RWPE2 (cell line): Measurements from ENCODE around the gene ABHD17C.

Experiments used
- ATAC-seq: fragments of 200-7000 bp; cut with Tn5 transposase; 3 replicates; pipeline ENCODE4 v1.9.1; 2021; ENCODE audit warnings: low read depth
- DNase-seq: peaks from one replicate; pipeline ENCODE4 v3.0.0-alpha.2; 2020; ENCODE audit warnings: low spot score
- H3K27ac ChIP-seq: fragments of 450-650 bp; 2 replicates; pipeline ENCODE4 v1.5.1; 2017; ENCODE audit warnings: mild to moderate bottlenecking; ENCODE audit not compliant: poor library complexity, severe bottlenecking
- H3K27me3 ChIP-seq: fragments of 250-450 bp; sonication (Bioruptor Pico); 2 replicates; pipeline ENCODE4 v1.5.1; 2021; ENCODE audit warnings: mild to moderate bottlenecking, moderate library complexity; ENCODE audit not compliant: insufficient read depth, poor library complexity, severe bottlenecking
- H3K36me3 ChIP-seq: fragments of 250-450 bp; sonication (Bioruptor Pico); 2 replicates; pipeline ENCODE4 v1.5.1; 2020; ENCODE audit warnings: low read depth, mild to moderate bottlenecking, moderate library complexity
- H3K4me1 ChIP-seq: fragments of 250-450 bp; sonication (Bioruptor Pico); 2 replicates; pipeline ENCODE4 v1.5.1; 2021; ENCODE audit warnings: mild to moderate bottlenecking, moderate library complexity; ENCODE audit not compliant: insufficient read depth, poor library complexity, severe bottlenecking
- H3K4me3 ChIP-seq: fragments of 250-450 bp; sonication (Bioruptor Pico); 2 replicates; pipeline ENCODE4 v1.5.1; 2021; ENCODE audit warnings: mild to moderate bottlenecking, moderate library complexity; ENCODE audit not compliant: severe bottlenecking
- H3K9me3 ChIP-seq: fragments of 250-450 bp; sonication (Bioruptor Pico); 2 replicates; pipeline ENCODE4 v1.5.1; 2021; ENCODE audit warnings: mild to moderate bottlenecking, moderate library complexity; ENCODE audit not compliant: severe bottlenecking
- TF ChIP-seq, protein P1 (sequence below): fragments of 450-650 bp; IDR thresholded peaks from one replicate; pipeline ENCODE4 v1.5.1; 2017; ENCODE audit warnings: mild to moderate bottlenecking, moderate library complexity; ENCODE audit not compliant: poor library complexity, severe bottlenecking

Gene ABHD17C

DNA sequence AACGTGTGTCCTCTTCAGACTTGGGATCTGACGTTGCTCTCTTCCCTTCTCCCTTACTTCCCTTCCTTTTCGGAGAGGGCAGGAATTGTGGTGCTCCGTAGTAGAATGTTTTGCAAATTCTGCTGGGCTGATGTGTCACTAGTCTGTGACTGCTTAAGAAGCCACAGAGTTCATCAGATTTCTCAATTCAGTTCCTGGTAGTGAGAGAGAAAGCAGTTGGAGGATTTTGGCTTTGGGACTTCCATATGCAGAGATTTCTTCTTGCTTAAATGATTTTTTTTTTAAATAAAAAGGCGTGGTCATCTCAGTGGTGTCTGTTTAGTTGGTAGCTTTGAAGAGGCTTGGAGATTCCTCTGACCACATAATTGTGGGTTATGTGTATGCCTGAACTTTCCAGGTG, 94.2 kb downstream of the ABHD17C start:
- Histone ChIP-seq H3K4me3 (no peak overlapping the region), H3K9me3 (no peaks in the 10 kb centered on the region), H3K4me1 (peaks cover 6% of the 10 kb centered on the region), H3K27ac (no peak overlapping the region), H3K36me3 (no peaks in the 10 kb centered on the region), H3K27me3 (no peaks in the 10 kb centered on the region)
- no peak for DNase-seq
- ATAC-seq = no peak
- TF ChIP-seq, protein P1, sequence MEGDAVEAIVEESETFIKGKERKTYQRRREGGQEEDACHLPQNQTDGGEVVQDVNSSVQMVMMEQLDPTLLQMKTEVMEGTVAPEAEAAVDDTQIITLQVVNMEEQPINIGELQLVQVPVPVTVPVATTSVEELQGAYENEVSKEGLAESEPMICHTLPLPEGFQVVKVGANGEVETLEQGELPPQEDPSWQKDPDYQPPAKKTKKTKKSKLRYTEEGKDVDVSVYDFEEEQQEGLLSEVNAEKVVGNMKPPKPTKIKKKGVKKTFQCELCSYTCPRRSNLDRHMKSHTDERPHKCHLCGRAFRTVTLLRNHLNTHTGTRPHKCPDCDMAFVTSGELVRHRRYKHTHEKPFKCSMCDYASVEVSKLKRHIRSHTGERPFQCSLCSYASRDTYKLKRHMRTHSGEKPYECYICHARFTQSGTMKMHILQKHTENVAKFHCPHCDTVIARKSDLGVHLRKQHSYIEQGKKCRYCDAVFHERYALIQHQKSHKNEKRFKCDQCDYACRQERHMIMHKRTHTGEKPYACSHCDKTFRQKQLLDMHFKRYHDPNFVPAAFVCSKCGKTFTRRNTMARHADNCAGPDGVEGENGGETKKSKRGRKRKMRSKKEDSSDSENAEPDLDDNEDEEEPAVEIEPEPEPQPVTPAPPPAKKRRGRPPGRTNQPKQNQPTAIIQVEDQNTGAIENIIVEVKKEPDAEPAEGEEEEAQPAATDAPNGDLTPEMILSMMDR = no peak

DNA sequence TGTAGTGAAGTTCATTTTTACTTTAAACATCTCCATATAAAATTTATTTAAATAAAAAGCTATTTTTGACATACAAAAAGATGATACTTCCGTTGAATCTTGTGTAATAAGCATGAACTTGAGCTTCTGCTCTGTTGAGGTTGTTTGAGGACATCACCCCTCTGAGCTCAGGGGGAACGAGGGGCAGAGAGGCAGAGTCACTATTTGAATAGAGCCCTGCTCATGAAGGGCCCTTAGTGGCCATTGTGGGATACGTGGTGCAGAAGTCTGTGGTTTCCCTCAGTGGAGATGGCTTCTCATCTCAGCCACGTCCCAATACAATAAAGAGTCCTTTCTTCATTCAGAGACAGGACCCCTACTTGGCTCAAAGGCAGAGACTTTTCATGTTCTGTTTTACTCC, 94.7 kb downstream of the ABHD17C start:
- H3K27me3 ChIP-seq = no peaks in the 10 kb centered on the region
- ATAC-seq = no peak

DNA sequence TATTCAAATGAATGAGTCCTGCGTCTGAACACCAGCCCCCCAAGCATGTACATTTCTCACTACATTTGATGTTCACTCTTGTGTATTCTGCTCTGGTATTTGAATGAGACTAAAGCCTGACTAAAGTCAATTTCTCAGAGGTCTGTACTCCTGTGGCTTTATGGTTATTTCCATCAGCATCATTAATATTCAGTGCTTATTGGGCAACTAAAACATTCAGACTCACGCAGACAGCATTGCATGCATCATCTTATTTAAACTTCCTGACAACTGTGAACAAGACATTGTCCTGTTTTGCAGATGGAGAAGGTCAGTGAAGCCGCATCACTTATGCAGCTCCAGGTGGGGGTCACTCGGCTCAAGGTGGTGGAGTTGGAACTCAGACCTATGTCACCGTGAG, 95.1 kb downstream of the ABHD17C start:
- H3K4me1 ChIP-seq = peaks cover 6% of the 10 kb centered on the region
- no peak for DNase-seq
- no peak overlapping the region for H3K4me3 ChIP-seq
- no peaks in the 10 kb centered on the region for H3K27me3 ChIP-seq
- no peaks in the 10 kb centered on the region for H3K9me3 ChIP-seq
- ATAC-seq = no peak
- no peak overlapping the region for H3K27ac ChIP-seq
- TF ChIP-seq, protein P1 = no peak
- no peaks in the 10 kb centered on the region for H3K36me3 ChIP-seq

More for the DNA sequence above, 94.7 kb downstream of the ABHD17C start:
- no peaks in the 10 kb centered on the region for H3K9me3 ChIP-seq
- H3K27ac ChIP-seq = no peak overlapping the region
- no peaks in the 10 kb centered on the region for H3K36me3 ChIP-seq
- no peak overlapping the region for H3K4me3 ChIP-seq
- DNase-seq = no peak
- H3K4me1 ChIP-seq = peaks cover 6% of the 10 kb centered on the region
- TF ChIP-seq, protein P1 = no peak

DNA sequence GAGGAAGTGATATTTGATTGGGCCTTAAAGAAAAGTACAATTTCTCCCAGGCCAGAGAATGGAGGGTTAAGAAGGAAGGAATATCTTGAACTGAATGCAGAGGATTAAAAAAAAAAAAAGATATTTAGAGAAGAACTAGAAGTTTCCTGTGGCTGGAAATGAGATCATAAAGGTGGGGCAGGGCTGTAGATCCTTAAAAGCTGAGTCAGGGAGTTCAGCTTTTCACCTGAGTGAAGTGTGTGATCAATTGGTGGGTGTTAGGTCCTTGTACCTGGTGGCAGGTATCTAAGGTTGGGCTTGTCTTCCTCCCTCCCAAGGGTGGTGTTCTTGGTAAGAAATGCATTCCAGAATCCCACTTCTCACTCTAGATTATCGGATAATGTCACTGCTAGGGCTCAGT, 95.9 kb downstream of the ABHD17C start:
- ATAC-seq = peak; percentile 68; the same call in 2 of the 3 replicates
- Histone ChIP-seq H3K36me3 (no peaks in the 10 kb centered on the region), H3K27ac (no peak overlapping the region)

DNA sequence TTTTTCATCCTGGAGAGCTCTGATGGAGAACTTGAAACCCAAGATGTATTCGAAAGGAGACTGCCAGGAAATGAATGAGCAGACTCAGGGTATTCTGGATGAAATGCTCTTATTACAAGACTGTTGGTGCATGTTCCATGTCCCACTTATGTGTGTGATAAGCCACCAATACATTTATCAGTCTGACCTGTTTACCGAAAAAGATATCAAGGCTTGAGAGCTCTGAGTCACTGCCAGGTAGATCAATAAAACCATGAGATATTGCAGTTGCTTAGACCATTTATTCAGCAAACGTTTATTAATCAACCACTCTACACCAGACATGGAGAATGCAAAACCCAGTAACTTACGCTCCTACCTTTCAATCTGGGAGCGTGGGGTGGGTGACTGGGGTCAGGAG, 101.3 kb downstream of the ABHD17C start:
- ATAC-seq = no peak
- H3K4me1 ChIP-seq = no peaks in the 10 kb centered on the region
- H3K27ac ChIP-seq = no peak overlapping the region
- H3K9me3 ChIP-seq = no peaks in the 10 kb centered on the region
- no peaks in the 10 kb centered on the region for H3K27me3 ChIP-seq
- no peaks in the 10 kb centered on the region for H3K36me3 ChIP-seq
- DNase-seq = no peak
- TF ChIP-seq, protein P1 = no peak
- H3K4me3 ChIP-seq = no peak overlapping the region

More for the DNA sequence above, 95.9 kb downstream of the ABHD17C start:
- DNase-seq = no peak
- H3K4me3 ChIP-seq = no peak overlapping the region
- H3K4me1 ChIP-seq = peaks cover 6% of the 10 kb centered on the region
- no peaks in the 10 kb centered on the region for H3K9me3 ChIP-seq
- TF ChIP-seq, protein P1 = no peak
- H3K27me3 ChIP-seq = no peaks in the 10 kb centered on the region
